GM12878 (cell line): ENCODE measurements around the gene PGF. TPM values are rescaled to one million over a fixed set of nuclear protein-coding genes. Genes with fewer than 3 reads are reported as not detected.

Experiments
- ATAC-seq: fragments of 200-7000 bp; cut with Tn5 transposase; 3 replicates; pipeline ENCODE4 v1.9.1; 2020; ENCODE audit warnings: mild to moderate bottlenecking, moderate library complexity
- BruUV-seq: library from RNA; stranded (reverse); fragments of 400-500 nt; replicated peaks from 2 replicates; lab custom pipeline; 2021; lab: Mats Ljungman, UMichigan
- CTCF ChIA-PET: fragments of 300-600 bp; sonication (Branson Sonifier 250); formaldehyde crosslinking; extraction: SDS; loops from one replicate; lab custom pipeline; 2021; ENCODE audit warnings: inconsistent platforms; lab: Yijun Ruan, JAX
- POLR2A ChIA-PET: fragments of 350-600 bp; formaldehyde crosslinking; extraction: SDS; loops from one replicate; lab custom pipeline; 2021; ENCODE audit warnings: inconsistent platforms; lab: Charles Lee
- RAD21 ChIA-PET: fragments of 300-600 bp; sonication (Branson Sonifier 250); formaldehyde crosslinking; loops from one replicate; lab custom pipeline; 2023; ENCODE audit warnings: antibody characterized with exemption; ENCODE audit not compliant: unreplicated experiment; lab: Charles Lee
- SMC1A ChIA-PET: fragments of 300-600 bp; sonication (Branson Sonifier 250); formaldehyde crosslinking; loops from one replicate; lab custom pipeline; 2023; ENCODE audit not compliant: unreplicated experiment, uncharacterized antibody; lab: Charles Lee
- DNase-seq: peaks from one replicate; pipeline ENCODE4 v3.0.0-alpha.2; 2011; ENCODE audit warnings: low read depth, low spot score
- FAIRE-seq: peaks from 3 replicates; lab custom pipeline; 2011; peaks lifted over from hg19 to GRCh38; lab: Jason Lieb, UNC
- H2AFZ ChIP-seq: 2 replicates; pipeline ENCODE4 v1.6.0; 2011; ENCODE audit warnings: low read depth, low read length, control low read depth; ENCODE audit not compliant: control insufficient read depth
- H3K27ac ChIP-seq: 2 replicates; pipeline ENCODE4 v1.5.1; 2011; ENCODE audit warnings: control low read depth; ENCODE audit not compliant: control insufficient read depth, insufficient read depth
- H3K27me3 ChIP-seq, 2 experiments: replicated peaks in 1 of 2; 2 replicates each; pipeline versions ENCODE4 v1.6.0 to v1.6.1; 2011; ENCODE audit warnings: low read length in 1 of 2; ENCODE audit not compliant: control insufficient read depth in 2 of 2, insufficient read depth in 2 of 2
- H3K36me3 ChIP-seq, 2 experiments: 2 replicates each; pipeline ENCODE4 v1.5.1; 2011; ENCODE audit warnings: low read length in 1 of 2; ENCODE audit not compliant: control insufficient read depth in 2 of 2, insufficient read depth in 2 of 2
- H3K4me1 ChIP-seq: 2 replicates; pipeline ENCODE4 v1.6.1; 2011; ENCODE audit warnings: mild to moderate bottlenecking, low read length, moderate library complexity, mixed read lengths; ENCODE audit not compliant: control insufficient read depth, insufficient read depth
- H3K4me2 ChIP-seq: 2 replicates; pipeline ENCODE4 v1.6.0; 2011; ENCODE audit warnings: control low read depth; ENCODE audit not compliant: control insufficient read depth, insufficient read depth
- H3K4me3 ChIP-seq: fragments of 200-600 bp; sonication (generic); 2 replicates; pipeline ENCODE4 v1.5.1; 2016
- H3K79me2 ChIP-seq: 2 replicates; pipeline ENCODE4 v1.6.0; 2011; ENCODE audit warnings: low read length; ENCODE audit not compliant: control insufficient read depth, insufficient read depth
- H3K9ac ChIP-seq: 2 replicates; pipeline ENCODE4 v1.8.0; 2011; ENCODE audit warnings: low read length, control low read depth, mixed read lengths; ENCODE audit not compliant: control insufficient read depth, insufficient read depth
- H3K9me3 ChIP-seq: replicated peaks from 3 replicates; pipeline ENCODE4 v1.5.1; 2011; ENCODE audit warnings: mild to moderate bottlenecking, low read length; ENCODE audit not compliant: control insufficient read depth, insufficient read depth
- H4K20me1 ChIP-seq: 2 replicates; pipeline ENCODE4 v1.6.0; 2011; ENCODE audit not compliant: control insufficient read depth, insufficient read depth
- CREB1 ChIP-seq: IDR thresholded peaks from 2 replicates; pipeline ENCODE4 v1.6.1; 2012; ENCODE audit warnings: low read depth, mild to moderate bottlenecking, inconsistent platforms
- HSF1 ChIP-seq: fragments of 150-350 bp; IDR thresholded peaks from 2 replicates; pipeline ENCODE4 v1.6.1; 2014; ENCODE audit warnings: mild to moderate bottlenecking, low read depth, low read length
- IRF3 ChIP-seq: fragments of 450-650 bp; IDR thresholded peaks from 2 replicates; pipeline ENCODE4 v1.6.1; 2014; ENCODE audit warnings: mild to moderate bottlenecking
- NFYB ChIP-seq: IDR thresholded peaks from 2 replicates; pipeline ENCODE4 v1.6.1; 2011; ENCODE audit warnings: low read depth, mild to moderate bottlenecking, low read length, improper control_type of control experiment, moderate library complexity; ENCODE audit not compliant: insufficient read depth
- SIN3A ChIP-seq: IDR thresholded peaks from 2 replicates; pipeline ENCODE4 v1.6.1; 2012; ENCODE audit warnings: low read depth, low read length, improper control_type of control experiment
- WGBS: methylation state at CpG from one replicate; pipeline ENCODE4 v1.1.6; 2016; ENCODE audit warnings: low lambda C conversion rate; ENCODE audit not compliant: insufficient replicate concordance, insufficient coverage; ENCODE audit errors: missing lambda C conversion rate; 5-methylcytosine and 5-hydroxymethylcytosine counted together
- in situ Hi-C: fragments of 300-500 bp; cut with MboI; formaldehyde crosslinking; loops from 9 replicates; pipeline ENCODE4 v1.14.3; 2018; ENCODE audit warnings: mixed read lengths
- intact Hi-C: fragments of 100-400 bp; cut with micrococcal nuclease; formaldehyde crosslinking; loops from one replicate; pipeline ENCODE4 v1.14.2; 2022; ENCODE audit not compliant: unreplicated experiment
- polyA plus RNA-seq, 11 experiments: library from polyadenylated mRNA; depleted of rRNA in 4 of 11; unstranded in 6 of 11; stranded (reverse) in 5 of 11; fragments of >200 nt; fragmentation: Nextera tagmentation in 4 of 11; fragmentation: Illumina TruSeq in 1 of 11; extraction: Ambion mirVana in 4 of 11; extraction: Trizol in 1 of 11; gene quantifications; 1 replicate in 1 of 11; 2 replicates in 10 of 11; pipeline versions ENCODE4 v1.2.1 to v1.2.3, GENCODE V29; 2011 to 2016; ENCODE audit warnings: inconsistent platforms in 2 of 11, missing spikeins in 2 of 11, low read depth in 1 of 11
- total RNA-seq, 4 experiments: library from RNA; depleted of rRNA in 3 of 4; stranded (reverse); fragments of >200 nt in 3 of 4; fragmentation: Illumina TruSeq in 1 of 4; extraction: Trizol in 1 of 4; gene quantifications; 2 replicates each; pipeline versions ENCODE4 v1.2.1 to v1.2.3, GENCODE V29; 2013 to 2021

PGF gene
- total and polyA plus RNA-seq, 10 of the 15 experiments (the other 5 are each of a cell fraction or from before 2014, with no cell fraction given): 0.11 to 5.5 (median 0.63) TPM

GRCh38 chr14:74988993-74989392 lies 33.6 kb upstream of the PGF start:
- ChIA-PET POLR2A (no interaction called here), CTCF (interaction anchor here (0.6 to 0.8 kb wide), 3 partner anchors 17 to 209 kb away, joined by 3 read pairs; no protein-coding TSS in a partner anchor)

GRCh38 chr14:74988131-74988530 lies 32.7 kb upstream of the PGF start:
- ChIA-PET POLR2A (interaction anchor here (0.7 kb wide), 1 partner anchor 257 kb away, joined by 3 read pairs; no protein-coding TSS in a partner anchor), SMC1A (interaction anchor here (1.0 kb wide), 1 partner anchor 31 kb away, joined by 4 read pairs; no protein-coding TSS in a partner anchor), CTCF (interaction anchor here (0.7 to 0.8 kb wide), 3 partner anchors 15 to 38 kb away, joined by 3 read pairs; no protein-coding TSS in a partner anchor), RAD21 (no interaction called here)
- intact Hi-C loops (no loop called here), in situ Hi-C loops (no loop called here)
- Histone ChIP-seq H3K9ac (no peak overlapping the region), H3K36me3 (no peaks in the 10 kb centered on the region), H2AFZ (no peak overlapping the region), H3K79me2 (no peaks in the 10 kb centered on the region), H3K4me3 (no peak overlapping the region), H3K9me3 (no peaks in the 10 kb centered on the region), H3K27ac (no peak overlapping the region), H3K4me1 (no peaks in the 10 kb centered on the region), H3K4me2 (no peak overlapping the region), H3K27me3 (no peaks in the 10 kb centered on the region), H4K20me1 (no peaks in the 10 kb centered on the region)
- WGBS: 60% methylated on average over 4 of the region's 4 CpGs
- DNase-seq: no peak
- no TSS peak for BruUV-seq
- ATAC-seq: no peak
- no peak for FAIRE-seq
- no peak for TF ChIP-seq HSF1
- no peak for TF ChIP-seq IRF3

More at GRCh38 chr14:74988993-74989392, 33.6 kb upstream of the PGF start:
- Histone ChIP-seq H3K9ac (no peak overlapping the region), H3K27me3 (no peaks in the 10 kb centered on the region), H3K36me3 (no peaks in the 10 kb centered on the region), H3K4me2 (no peak overlapping the region), H3K9me3 (no peaks in the 10 kb centered on the region), H3K27ac (no peak overlapping the region), H4K20me1 (no peaks in the 10 kb centered on the region), H2AFZ (no peak overlapping the region), H3K79me2 (no peaks in the 10 kb centered on the region), H3K4me1 (no peaks in the 10 kb centered on the region), H3K4me3 (no peak overlapping the region)
- ATAC-seq: no peak
- in situ Hi-C loops (no loop called here), intact Hi-C loops (no loop called here)
- RAD21 ChIA-PET: no interaction called here
- BruUV-seq: no TSS peak
- no peak for DNase-seq
- TF ChIP-seq CREB1: no peak
- 0 out of 2 replicates have a peak, but pooled peaks have one; percentile 7 for TF ChIP-seq NFYB
- TF ChIP-seq SIN3A: no peak
- SMC1A ChIA-PET: interaction anchor here (1.0 kb wide), 1 partner anchor 20 kb away, joined by 4 read pairs; no protein-coding TSS in a partner anchor
- no peak for FAIRE-seq
- 0% methylated on average over 1 of the region's 1 CpG for WGBS
